Mesenchymal stem cell (in vitro differentiated cells and primary cell): ENCODE results near the gene ARID3A.

Experiments
- DNase-seq: peaks from one replicate; pipeline ENCODE4 v3.0.0-alpha.2; 2013
- H2AFZ ChIP-seq: one replicate; pipeline ENCODE4 v1.6.1; 2013; ENCODE audit warnings: low read depth, mild to moderate bottlenecking, control low read depth, inconsistent platforms, low read length, moderate library complexity
- H2AK5ac ChIP-seq: 2 replicates; pipeline ENCODE4 v1.6.1; 2013; ENCODE audit warnings: low read length, moderate library complexity, mild to moderate bottlenecking, inconsistent platforms; ENCODE audit not compliant: severe bottlenecking
- H2BK120ac ChIP-seq: one replicate; pipeline ENCODE4 v1.6.1; 2013; ENCODE audit warnings: low read depth, mild to moderate bottlenecking, inconsistent platforms, low read length, moderate library complexity
- H2BK12ac ChIP-seq, 2 experiments: one replicate each; pipeline ENCODE4 v1.6.1; 2013; ENCODE audit warnings: inconsistent platforms in 2 of 2, low read length in 2 of 2, mild to moderate bottlenecking in 2 of 2, moderate library complexity in 2 of 2, control low read depth in 1 of 2
- H2BK15ac ChIP-seq: one replicate; pipeline ENCODE4 v1.6.1; 2013; ENCODE audit warnings: mild to moderate bottlenecking, low read depth, inconsistent platforms; ENCODE audit not compliant: poor library complexity, severe bottlenecking
- H2BK5ac ChIP-seq: 2 replicates; pipeline ENCODE4 v1.6.1; 2013; ENCODE audit warnings: low read depth, mild to moderate bottlenecking, low read length, control low read depth, inconsistent platforms; ENCODE audit not compliant: poor library complexity, severe bottlenecking
- H3K14ac ChIP-seq, 2 experiments: one replicate each; pipeline ENCODE4 v1.6.1; 2013; ENCODE audit warnings: inconsistent platforms in 2 of 2, low read length in 2 of 2, control low read depth in 1 of 2, mild to moderate bottlenecking in 1 of 2, moderate library complexity in 1 of 2
- H3K18ac ChIP-seq, 2 experiments: one replicate each; pipeline ENCODE4 v1.6.1; 2013; ENCODE audit warnings: inconsistent platforms in 2 of 2, low read length in 2 of 2, control low read depth in 1 of 2, low read depth in 1 of 2, mild to moderate bottlenecking in 1 of 2
- H3K23ac ChIP-seq, 2 experiments: one replicate each; pipeline ENCODE4 v1.6.1; 2013; ENCODE audit warnings: inconsistent platforms in 2 of 2, low read length in 2 of 2, mild to moderate bottlenecking in 2 of 2, moderate library complexity in 2 of 2, control low read depth in 1 of 2
- H3K27ac ChIP-seq: 2 replicates; pipeline ENCODE4 v1.5.1; 2013; ENCODE audit warnings: mild to moderate bottlenecking, moderate library complexity, low read length, control low read depth, inconsistent platforms; ENCODE audit not compliant: poor library complexity, severe bottlenecking
- H3K27me3 ChIP-seq, 2 experiments: 2 replicates each; pipeline versions ENCODE4 v1.6.1 to v1.7.0; 2013; ENCODE audit warnings: low read length in 2 of 2, mild to moderate bottlenecking in 2 of 2, moderate library complexity in 2 of 2, control low read depth in 1 of 2, inconsistent platforms in 1 of 2; ENCODE audit not compliant: control insufficient read depth in 1 of 2, insufficient read depth in 1 of 2
- H3K36me3 ChIP-seq, 2 experiments: 2 replicates each; pipeline versions ENCODE4 v1.6.1 to v1.7.0; 2013; ENCODE audit warnings: low read length in 2 of 2, control low read depth in 1 of 2, inconsistent platforms in 1 of 2, low read depth in 1 of 2, mild to moderate bottlenecking in 1 of 2; ENCODE audit not compliant: insufficient read depth in 2 of 2, control insufficient read depth in 1 of 2
- H3K4ac ChIP-seq, 2 experiments: one replicate each; pipeline ENCODE4 v1.6.1; 2013; ENCODE audit warnings: inconsistent platforms in 2 of 2, low read length in 2 of 2, mild to moderate bottlenecking in 2 of 2, moderate library complexity in 2 of 2, control low read depth in 1 of 2, low read depth in 1 of 2
- H3K4me1 ChIP-seq: 2 replicates; pipeline ENCODE4 v1.6.1; 2013; ENCODE audit warnings: low read depth, low read length, control low read depth; ENCODE audit not compliant: control insufficient read depth, insufficient read depth
- H3K4me2 ChIP-seq: 2 replicates; pipeline ENCODE4 v1.6.1; 2013; ENCODE audit warnings: low read length, mild to moderate bottlenecking, inconsistent platforms; ENCODE audit not compliant: poor library complexity, severe bottlenecking
- H3K4me3 ChIP-seq, 2 experiments: 2 replicates each; pipeline versions ENCODE4 v1.5.1 to v1.7.0; 2013; ENCODE audit warnings: low read length in 2 of 2, mild to moderate bottlenecking in 2 of 2, control low read depth in 1 of 2, low read depth in 1 of 2; ENCODE audit not compliant: insufficient read depth in 1 of 2
- H3K79me1 ChIP-seq: replicated peaks from 2 replicates; pipeline ENCODE4 v1.6.1; 2013; ENCODE audit warnings: mild to moderate bottlenecking, control low read depth, low read length, inconsistent platforms; ENCODE audit not compliant: poor library complexity, severe bottlenecking
- H3K9ac ChIP-seq: 2 replicates; pipeline ENCODE4 v1.7.0; 2013; ENCODE audit warnings: mild to moderate bottlenecking, low read length, moderate library complexity
- H3K9me3 ChIP-seq: 2 replicates; pipeline ENCODE4 v1.7.0; 2013; ENCODE audit warnings: mild to moderate bottlenecking, low read length; ENCODE audit not compliant: control insufficient read depth
- H4K8ac ChIP-seq: one replicate; pipeline ENCODE4 v1.6.1; 2013; ENCODE audit warnings: inconsistent platforms, mild to moderate bottlenecking, low read length, moderate library complexity
- H4K91ac ChIP-seq: one replicate; pipeline ENCODE4 v1.6.1; 2013; ENCODE audit warnings: mild to moderate bottlenecking, low read length, inconsistent platforms
- WGBS: methylation state at CpG from one replicate; pipeline ENCODE4 v1.1.7; 2013; ENCODE audit warnings: mixed read lengths; 5-methylcytosine and 5-hydroxymethylcytosine counted together

Gene ARID3A

GRCh38 chr19:917323-918151, 8.3 kb upstream of the ARID3A start, which contains the start of gene KISS1R:
Gene KISS1R, plus strand, starts transcription at chr19:917333. Its CDS starts 170 bp downstream, at chr19:917503.
- DNase-seq, result peak; percentile 41

DNA sequence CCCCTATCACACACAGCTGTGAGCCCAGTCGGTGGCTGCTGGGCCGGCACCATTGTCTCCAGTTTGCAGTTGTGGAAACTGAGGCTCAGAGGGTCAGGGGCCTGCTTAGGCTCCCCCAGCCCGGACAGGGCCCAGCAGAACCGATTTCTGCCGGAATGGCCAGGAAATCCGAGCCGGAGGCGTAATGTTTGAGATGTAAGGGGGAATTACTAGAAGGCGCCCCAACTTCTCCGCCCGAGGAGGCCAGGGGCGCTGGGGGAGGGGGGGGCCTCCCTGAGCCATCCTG, 7.7 kb upstream of the ARID3A start:
- Histone ChIP-seq H4K91ac (no peak overlapping the region), H3K4ac (no peak overlapping the region), H3K4me3 (no peak overlapping the region), H2BK5ac (no peak overlapping the region), H2BK15ac (peak overlapping the region; percentile 80), H3K9me3 (no peaks in the 10 kb centered on the region), H2AK5ac (no peak overlapping the region), H3K36me3 (no peaks in the 10 kb centered on the region), H2BK120ac (no peak overlapping the region), H2AFZ (no peak overlapping the region), H3K9ac (no peak overlapping the region), H3K4me1 (peaks cover 41% of the 10 kb centered on the region), H3K18ac (no peak overlapping the region), H3K23ac (no peak overlapping the region), H3K14ac (no peak overlapping the region), H3K79me1 (no peaks in the 10 kb centered on the region), H4K8ac (no peak overlapping the region), H3K4me2 (no peak overlapping the region), H2BK12ac (no peak overlapping the region), H3K27ac (no peak overlapping the region), H3K27me3 (peaks cover 40 to 42% of the 10 kb centered on the region in 2 experiments)
- WGBS, result 11% methylated on average over 12 of the region's 12 CpGs
- DNase-seq, result no peak

More at GRCh38 chr19:917323-918151, 8.3 kb upstream of the ARID3A start, which contains the start of gene KISS1R:
- WGBS, result under 1% methylated on average over 80 of the region's 87 CpGs
- Histone ChIP-seq H3K4me1 (peaks cover 41% of the 10 kb centered on the region), H3K36me3 (no peaks in the 10 kb centered on the region), H3K4me3 (peak within 1 kb of the TSS; percentile 29 to 44), H3K4me2 (peak within 1 kb of the TSS; percentile 69), H2BK12ac (peak within 1 kb of the TSS in 1 of 2 experiments; percentile 24), H3K27ac (no peak within 1 kb of the TSS), H3K9me3 (no peaks in the 10 kb centered on the region), H3K23ac (peak within 1 kb of the TSS in 1 of 2 experiments; percentile 89), H3K9ac (no peak within 1 kb of the TSS), H4K8ac (no peak within 1 kb of the TSS), H3K14ac (peak within 1 kb of the TSS in 1 of 2 experiments; percentile 81), H2AK5ac (no peak within 1 kb of the TSS), H2BK5ac (no peak within 1 kb of the TSS), H3K4ac (no peak within 1 kb of the TSS), H4K91ac (no peak within 1 kb of the TSS), H3K27me3 (peaks cover 40 to 42% of the 10 kb centered on the region in 2 experiments), H2AFZ (no peak within 1 kb of the TSS), H2BK120ac (no peak within 1 kb of the TSS), H3K79me1 (no peaks in the 10 kb centered on the region), H2BK15ac (peak within 1 kb of the TSS; percentile 80), H3K18ac (peak within 1 kb of the TSS in 1 of 2 experiments; percentile 78)

GRCh38 chr19:918481-919198, 7.2 kb upstream of the ARID3A start:
- H2AK5ac ChIP-seq, result no peak overlapping the region
- H4K91ac ChIP-seq, result no peak overlapping the region
- DNase-seq, result no peak
- peaks cover 40 to 42% of the 10 kb centered on the region in 2 experiments for H3K27me3 ChIP-seq
- no peaks in the 10 kb centered on the region for H3K9me3 ChIP-seq
- no peak overlapping the region for H2AFZ ChIP-seq
- H3K4me1 ChIP-seq, result peaks cover 38% of the 10 kb centered on the region
- no peak overlapping the region for H2BK12ac ChIP-seq
- H3K9ac ChIP-seq, result no peak overlapping the region
- H2BK5ac ChIP-seq, result no peak overlapping the region
- H3K23ac ChIP-seq, result peak overlapping the region in 1 of 2 experiments; percentile 9
- H3K27ac ChIP-seq, result no peak overlapping the region
- H3K4me3 ChIP-seq, result peak overlapping the region in 1 of 2 experiments; percentile 20
- H3K4ac ChIP-seq, result no peak overlapping the region
- no peak overlapping the region for H2BK120ac ChIP-seq
- H3K18ac ChIP-seq, result no peak overlapping the region
- 7% methylated on average over 46 of the region's 58 CpGs for WGBS
- peaks cover 4% of the 10 kb centered on the region for H3K79me1 ChIP-seq
- no peak overlapping the region for H3K4me2 ChIP-seq
- no peak overlapping the region for H4K8ac ChIP-seq
- no peak overlapping the region for H3K14ac ChIP-seq
- no peak overlapping the region for H2BK15ac ChIP-seq
- H3K36me3 ChIP-seq, result no peaks in the 10 kb centered on the region
